ENCODE data around the gene GNB1L. TPM values are rescaled to one million over a fixed set of nuclear protein-coding genes. Genes with fewer than 3 reads are reported as not detected.

GNB1L gene, protein sequence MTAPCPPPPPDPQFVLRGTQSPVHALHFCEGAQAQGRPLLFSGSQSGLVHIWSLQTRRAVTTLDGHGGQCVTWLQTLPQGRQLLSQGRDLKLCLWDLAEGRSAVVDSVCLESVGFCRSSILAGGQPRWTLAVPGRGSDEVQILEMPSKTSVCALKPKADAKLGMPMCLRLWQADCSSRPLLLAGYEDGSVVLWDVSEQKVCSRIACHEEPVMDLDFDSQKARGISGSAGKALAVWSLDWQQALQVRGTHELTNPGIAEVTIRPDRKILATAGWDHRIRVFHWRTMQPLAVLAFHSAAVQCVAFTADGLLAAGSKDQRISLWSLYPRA
- 4.2 and 4.3 TPM in 2 replicates for total RNA-seq

DNA sequence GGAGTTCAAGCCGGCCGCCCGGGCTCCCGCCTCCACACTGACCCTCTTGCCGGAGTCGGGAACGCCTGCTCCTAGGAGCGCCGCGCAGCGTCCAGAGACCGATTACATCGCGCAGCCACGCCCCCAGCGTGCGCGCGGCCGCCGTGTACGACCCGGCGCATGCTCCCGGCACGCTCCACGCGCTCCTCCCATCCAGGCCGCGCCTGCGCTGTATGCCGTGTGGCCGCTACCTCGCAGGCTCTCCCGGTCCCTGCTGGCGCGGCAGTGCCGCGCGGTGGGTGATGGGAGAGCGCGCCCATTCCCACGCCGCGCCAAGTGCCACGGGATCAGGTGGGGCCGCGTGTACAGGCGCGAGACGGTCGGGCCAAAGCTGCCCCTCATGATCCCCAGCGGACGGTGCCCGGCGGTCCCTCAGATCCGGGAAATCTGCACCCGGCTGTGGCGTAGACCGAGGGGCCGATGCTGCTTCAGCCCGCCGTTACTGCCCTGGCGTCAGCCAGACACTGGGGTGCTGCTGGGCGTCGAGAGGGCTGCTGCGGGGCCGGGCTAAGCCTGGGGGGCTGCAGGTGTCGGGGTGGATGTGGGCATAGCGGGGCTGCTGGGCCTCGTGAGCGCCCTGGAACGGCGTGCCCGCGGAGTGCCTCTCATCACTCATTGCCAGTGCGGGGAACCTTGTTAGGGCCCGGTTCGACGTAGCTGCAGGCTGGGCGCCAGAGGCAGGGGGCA, at the start of gene GNB1L, which contains the start of gene RTL10:
GNB1L (minus strand) TSS at position 97 of the 726 bp plus-strand sequence. CDS start 33,519 bp downstream, outside the sequence.
RTL10 (minus strand) TSS at position 97 of the 726 bp plus-strand sequence. CDS start 2,613 bp downstream, outside the sequence.

DNA sequence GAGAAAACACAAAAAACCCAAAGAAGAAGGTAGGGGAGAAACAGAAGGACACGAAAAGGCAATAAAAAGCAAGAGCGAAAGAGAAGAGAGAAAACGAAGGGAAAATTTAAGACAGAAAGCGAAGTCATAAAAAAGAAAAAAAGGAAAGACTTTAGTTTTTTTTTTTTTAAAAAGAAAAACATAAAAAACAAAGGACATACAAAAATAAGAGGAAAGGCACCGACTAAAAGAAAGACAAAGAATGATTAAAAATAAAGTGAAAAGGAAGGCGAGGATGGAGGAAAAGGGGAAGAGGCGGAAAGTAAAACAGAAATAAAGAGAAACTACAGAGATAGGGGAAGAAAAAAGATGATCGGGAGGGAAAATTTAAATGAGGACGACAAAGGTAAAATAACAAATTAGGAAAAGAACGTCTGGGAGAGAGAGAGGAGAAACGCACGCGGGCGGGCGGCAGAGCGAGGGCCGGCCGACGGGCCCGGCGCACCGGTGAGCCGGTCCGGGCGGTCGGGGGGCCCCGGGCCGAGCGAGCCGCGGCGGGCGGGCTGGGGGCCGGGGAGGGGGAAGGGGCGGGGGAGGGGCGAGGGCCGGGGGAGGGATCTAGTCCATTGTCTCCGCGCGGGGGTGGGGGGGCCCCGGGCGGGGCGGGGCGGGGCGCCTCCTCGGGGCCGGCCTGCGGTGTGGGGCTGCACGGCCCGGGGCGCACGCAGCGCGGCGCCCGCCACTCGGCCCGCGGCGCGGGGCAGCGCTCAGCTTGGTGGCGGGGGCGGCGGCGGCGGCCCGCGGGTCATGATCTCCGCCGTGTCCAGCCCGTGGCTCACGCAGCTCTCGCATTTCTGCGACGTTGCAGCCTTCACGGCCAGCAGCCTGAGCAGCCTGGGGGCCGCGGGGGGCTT, 94.4 kb downstream of the GNB1L start, which contains the start of gene TBX1:
TBX1 (plus strand) TSS at position 721 of the 893 bp plus-strand sequence; CDS start at position 787, 66 bp downstream.

Other genes starting within 250 kb of the GNB1L start
- gene SEPTIN5, start 140.4 kb downstream of the GNB1L start, total RNA-seq: 16.9 and 51.3 TPM in 2 replicates
- 0.52 and 0.79 TPM in 2 replicates for gene GP1BB, start 131.3 kb downstream of the GNB1L start, total RNA-seq
- 0.32 TPM in 1 of 2 replicates, not detected in the other for gene TBX1, start 94.1 kb downstream of the GNB1L start, total RNA-seq
- 3.6 and 5.1 TPM in 2 replicates for gene RTL10, start within 50 bp of the GNB1L start, total RNA-seq
- 131 and 234 TPM in 2 replicates for gene COMT, start 86.9 kb upstream of the GNB1L start, total RNA-seq
- 18.6 and 21.9 TPM in 2 replicates for gene TXNRD2, start 86.9 kb upstream of the GNB1L start, total RNA-seq
- 9.1 and 10.7 TPM in 2 replicates for gene ARVCF, start 161.9 kb upstream of the GNB1L start, total RNA-seq
- 28.1 and 32.5 TPM in 2 replicates for gene TANGO2, start 166.2 kb upstream of the GNB1L start, total RNA-seq
- gene DGCR8, start 225.4 kb upstream of the GNB1L start, total RNA-seq: 26.3 and 33.0 TPM in 2 replicates

Data from bronchial smooth muscle cell (primary cell).